Measurements from ENCODE around the gene RFPL2.

- TF ChIP-seq MAX (IDR thresholded peaks at IDR 0.05) (no peak), TEAD4 (IDR thresholded peaks at IDR 0.05) (no peak), USF1 (IDR thresholded peaks at IDR 0.05) (no peak), EP300 (IDR thresholded peaks at IDR 0.05; ENCODE audit: borderline replicate concordance) (no peak), REST (IDR thresholded peaks at IDR 0.05; ENCODE audit: low read depth) (no peak), EGR1 (IDR thresholded peaks at IDR 0.05) (no peak)
These were observed 5.5 kb downstream of the RFPL2 start for GRCh38 chr22:32199341-32199740.
